ENCODE data around the gene CREB5.

- no peak for TF ChIP-seq CTCF (IDR thresholded peaks at IDR 0.05 in 2 of 3, conservative IDR thresholded peaks at IDR 0.05 in 1 of 3; ENCODE audit: borderline replicate concordance in 1 of 3, insufficient read depth in 1 of 3, low read depth in 2 of 3, low read length in 2 of 3)
- no peak for TF ChIP-seq CEBPB (IDR thresholded peaks at IDR 0.05; ENCODE audit: low read depth)
- TF ChIP-seq POLR2A (IDR thresholded peaks at IDR 0.05; ENCODE audit: borderline replicate concordance, extremely low read depth, insufficient read depth, insufficient read length): no peak
- TF ChIP-seq POLR2AphosphoS5 (IDR thresholded peaks at IDR 0.05; ENCODE audit: low read depth, low read length): no peak
- TF ChIP-seq SIN3A (IDR thresholded peaks at IDR 0.05; ENCODE audit: low read depth): no peak
- no peak for TF ChIP-seq JUND (IDR thresholded peaks at IDR 0.05)
- no peak for TF ChIP-seq SRF (IDR thresholded peaks at IDR 0.05; ENCODE audit: low read depth)
- TF ChIP-seq EZH2 (IDR thresholded peaks at IDR 0.05): no peak
- no peak for TF ChIP-seq ATF3 (IDR thresholded peaks at IDR 0.05)
- no peak for TF ChIP-seq ZBTB33 (IDR thresholded peaks at IDR 0.05; ENCODE audit: extremely low read depth, insufficient replicate concordance, low read length)
- TF ChIP-seq EZH2phosphoT487 (IDR thresholded peaks at IDR 0.05; ENCODE audit: borderline replicate concordance): no peak
- TF ChIP-seq TCF7L2 (IDR thresholded peaks at IDR 0.05; ENCODE audit: borderline replicate concordance, extremely low read depth, insufficient read depth, insufficient read length): no peak
- no peak for TF ChIP-seq RAD21 (IDR thresholded peaks at IDR 0.05; ENCODE audit: low read depth)
Measured at GRCh38 chr7:28790467-28790866, 378.1 kb downstream of the CREB5 start.
